Measurements from ENCODE around the gene PSMG2.

The PSMG2 gene

DNA sequence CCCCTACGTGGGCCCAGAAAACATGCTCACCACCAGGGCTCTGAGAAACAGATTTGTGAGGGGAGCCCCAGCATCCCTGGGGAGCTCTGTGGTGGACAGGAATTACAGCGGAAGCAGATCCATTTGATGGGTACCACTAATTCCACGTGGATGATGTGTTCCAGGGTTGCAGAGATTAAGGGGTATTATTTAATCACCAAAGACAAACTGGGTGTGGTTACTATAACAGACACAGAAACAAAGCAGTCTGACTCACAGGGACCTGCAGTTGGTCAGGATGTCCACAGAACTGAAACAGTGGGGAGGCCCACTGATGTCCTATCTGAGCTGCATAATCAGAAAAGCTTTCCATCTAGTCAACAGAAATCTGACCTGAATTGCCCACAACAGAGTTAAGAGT, 65.8 kb downstream of the PSMG2 start:
- peak; percentile 42 for DNase-seq (ENCODE audit: low read depth)
- H3K27me3 ChIP-seq (replicated peaks; ENCODE audit: control insufficient read depth, insufficient read depth, low read length), result no peaks in the 10 kb centered on the region
- no peaks in the 10 kb centered on the region for H3K36me3 ChIP-seq (ENCODE audit: control insufficient read depth, insufficient read depth, low read length, severe bottlenecking)
- no peak overlapping the region for H3K4me3 ChIP-seq (ENCODE audit: low read length)
- H3K9me3 ChIP-seq (ENCODE audit: control insufficient read depth, low read length), result no peaks in the 10 kb centered on the region
- H3K4me1 ChIP-seq (ENCODE audit: control insufficient read depth, insufficient read depth, low read length), result no peaks in the 10 kb centered on the region
- H3K9ac ChIP-seq (ENCODE audit: low read length), result no peak overlapping the region

DNA sequence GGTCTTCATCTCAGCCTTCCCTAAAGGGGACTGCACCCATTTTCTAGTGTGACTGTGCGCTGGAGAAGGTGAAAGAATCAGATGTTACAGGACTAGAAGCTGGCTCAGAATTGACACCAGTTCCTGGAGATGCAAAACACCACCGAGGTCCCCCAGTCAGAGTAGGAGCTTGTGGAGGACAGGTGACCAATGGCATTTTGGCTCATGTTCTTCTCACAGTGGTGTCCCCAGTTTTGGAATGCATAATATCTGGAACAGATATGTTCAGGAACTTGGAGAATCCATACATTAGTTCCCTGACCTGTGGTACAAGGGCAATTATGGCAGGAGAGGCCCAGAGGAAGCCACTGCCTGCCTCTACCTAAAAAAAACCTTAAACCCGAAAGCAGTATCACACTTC, 66.3 kb downstream of the PSMG2 start:
- Histone ChIP-seq H3K4me3 (ENCODE audit: low read length) (no peak overlapping the region), H3K36me3 (ENCODE audit: control insufficient read depth, insufficient read depth, low read length, severe bottlenecking) (no peaks in the 10 kb centered on the region), H3K9me3 (ENCODE audit: control insufficient read depth, low read length) (no peaks in the 10 kb centered on the region), H3K27me3 (replicated peaks; ENCODE audit: control insufficient read depth, insufficient read depth, low read length) (no peaks in the 10 kb centered on the region), H3K9ac (ENCODE audit: low read length) (no peak overlapping the region), H3K4me1 (ENCODE audit: control insufficient read depth, insufficient read depth, low read length) (no peaks in the 10 kb centered on the region)
- no peak for DNase-seq (ENCODE audit: low read depth)

DNA sequence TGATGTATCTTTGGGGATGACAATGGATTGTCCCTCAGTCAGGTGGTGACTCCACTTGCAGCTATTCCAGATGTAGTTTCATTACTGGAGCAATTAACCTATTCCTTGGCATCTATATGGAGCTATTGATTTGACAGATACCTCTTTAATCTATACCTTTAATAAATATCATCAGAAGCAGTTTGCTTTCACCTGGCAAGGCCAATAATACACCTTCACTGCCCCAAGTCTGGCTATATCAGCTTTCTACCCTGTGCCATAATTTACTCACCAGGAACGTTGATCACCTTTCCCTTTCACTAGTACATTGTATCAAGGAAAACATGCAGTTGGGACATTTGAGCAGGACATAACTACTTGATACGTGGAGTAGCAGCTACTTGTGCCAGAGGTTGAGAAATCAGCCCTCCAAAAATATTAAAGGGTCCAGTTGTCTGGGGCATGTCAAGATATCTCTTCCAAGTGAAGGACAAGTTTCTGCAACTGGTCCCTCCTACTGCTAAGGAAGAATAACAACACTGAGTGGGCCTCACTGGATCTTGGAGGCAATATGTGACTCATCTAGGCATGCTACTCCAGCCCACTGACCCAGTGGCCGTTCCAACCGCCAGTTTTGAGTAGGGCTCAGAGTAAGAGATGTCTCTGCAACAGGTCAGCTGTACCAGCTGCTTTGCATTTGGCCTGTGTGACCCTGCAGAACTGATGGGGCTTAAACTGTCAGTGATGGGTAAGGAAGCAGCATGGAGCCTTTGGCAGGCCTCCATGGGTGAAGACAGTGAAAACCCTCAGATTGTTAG, 67.0 kb downstream of the PSMG2 start:
- no peak overlapping the region for H3K4me3 ChIP-seq (ENCODE audit: low read length)
- H3K9me3 ChIP-seq (ENCODE audit: control insufficient read depth, low read length), result no peaks in the 10 kb centered on the region

DNA sequence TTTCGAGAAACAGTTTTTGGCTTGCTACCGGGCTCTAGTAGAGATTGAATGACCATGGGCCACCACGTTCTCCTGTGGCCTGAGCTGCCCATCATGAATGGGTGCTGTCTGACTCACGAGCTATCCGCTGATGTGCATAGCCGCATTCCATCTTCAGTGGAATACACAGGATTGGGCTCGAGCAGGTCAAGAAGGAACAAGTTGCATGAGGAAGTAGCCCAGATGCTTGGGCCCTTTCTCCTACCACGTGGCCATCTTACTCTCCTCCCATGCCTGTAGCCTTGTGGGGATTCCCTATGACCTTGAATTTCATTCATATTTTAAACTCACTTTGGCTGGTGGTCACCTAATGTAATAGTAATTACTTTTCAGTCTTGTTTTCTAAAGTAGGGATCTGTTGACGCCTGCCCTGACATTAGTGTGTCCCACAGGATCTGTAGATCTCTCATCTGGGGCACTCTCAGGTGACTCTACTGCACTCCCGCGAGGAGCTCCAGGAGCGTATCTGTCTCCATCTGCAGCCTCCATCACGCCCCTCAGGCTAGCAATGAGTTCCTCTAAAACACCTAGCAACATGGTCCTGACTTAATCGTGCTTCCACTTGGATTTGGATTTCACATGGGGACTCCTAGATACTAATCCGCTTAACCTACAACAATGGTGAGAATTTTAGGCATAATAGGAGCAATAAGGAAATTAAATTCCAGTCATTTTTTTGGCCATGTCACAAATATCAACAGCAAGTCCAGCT, 67.8 kb downstream of the PSMG2 start:
- Histone ChIP-seq H3K9me3 (ENCODE audit: control insufficient read depth, low read length) (no peaks in the 10 kb centered on the region), H3K4me3 (ENCODE audit: low read length) (no peak overlapping the region), H3K4me1 (ENCODE audit: control insufficient read depth, insufficient read depth, low read length) (no peaks in the 10 kb centered on the region), H3K9ac (ENCODE audit: low read length) (no peak overlapping the region), H3K36me3 (ENCODE audit: control insufficient read depth, insufficient read depth, low read length, severe bottlenecking) (no peaks in the 10 kb centered on the region), H3K27me3 (replicated peaks; ENCODE audit: control insufficient read depth, insufficient read depth, low read length) (peaks cover under 1% of the 10 kb centered on the region)
- DNase-seq (ENCODE audit: low read depth), result no peak

More for the DNA sequence above, 67.0 kb downstream of the PSMG2 start:
- no peaks in the 10 kb centered on the region for H3K36me3 ChIP-seq (ENCODE audit: control insufficient read depth, insufficient read depth, low read length, severe bottlenecking)
- H3K4me1 ChIP-seq (ENCODE audit: control insufficient read depth, insufficient read depth, low read length), result no peaks in the 10 kb centered on the region
- no peak for DNase-seq (ENCODE audit: low read depth)
- H3K27me3 ChIP-seq (replicated peaks; ENCODE audit: control insufficient read depth, insufficient read depth, low read length), result no peaks in the 10 kb centered on the region
- H3K9ac ChIP-seq (ENCODE audit: low read length), result no peak overlapping the region

DNA sequence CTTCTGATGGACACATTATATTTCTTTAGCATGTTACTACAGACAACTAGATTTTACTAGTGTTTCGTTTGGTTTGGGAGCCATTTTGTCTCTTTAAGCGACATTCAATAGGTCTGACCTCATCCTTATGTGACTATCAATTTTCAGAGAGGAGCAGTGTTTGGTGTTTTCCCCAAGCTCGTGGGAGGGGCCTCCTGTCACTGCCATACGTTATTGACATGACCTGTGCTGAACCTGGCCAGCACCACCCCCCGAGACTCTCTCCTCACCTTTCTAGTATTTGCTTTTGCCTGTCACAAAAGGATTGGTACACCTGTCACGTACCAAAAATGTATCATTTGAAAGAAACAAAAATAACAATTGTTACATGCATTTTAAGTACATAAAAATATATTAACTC, 69.3 kb downstream of the PSMG2 start:
- Histone ChIP-seq H3K4me1 (ENCODE audit: control insufficient read depth, insufficient read depth, low read length) (no peaks in the 10 kb centered on the region), H3K36me3 (ENCODE audit: control insufficient read depth, insufficient read depth, low read length, severe bottlenecking) (no peaks in the 10 kb centered on the region), H3K9ac (ENCODE audit: low read length) (no peak overlapping the region), H3K27me3 (replicated peaks; ENCODE audit: control insufficient read depth, insufficient read depth, low read length) (peaks cover 3% of the 10 kb centered on the region), H3K4me3 (ENCODE audit: low read length) (no peak overlapping the region), H3K9me3 (ENCODE audit: control insufficient read depth, low read length) (no peaks in the 10 kb centered on the region)
- no peak for DNase-seq (ENCODE audit: low read depth)

DNA sequence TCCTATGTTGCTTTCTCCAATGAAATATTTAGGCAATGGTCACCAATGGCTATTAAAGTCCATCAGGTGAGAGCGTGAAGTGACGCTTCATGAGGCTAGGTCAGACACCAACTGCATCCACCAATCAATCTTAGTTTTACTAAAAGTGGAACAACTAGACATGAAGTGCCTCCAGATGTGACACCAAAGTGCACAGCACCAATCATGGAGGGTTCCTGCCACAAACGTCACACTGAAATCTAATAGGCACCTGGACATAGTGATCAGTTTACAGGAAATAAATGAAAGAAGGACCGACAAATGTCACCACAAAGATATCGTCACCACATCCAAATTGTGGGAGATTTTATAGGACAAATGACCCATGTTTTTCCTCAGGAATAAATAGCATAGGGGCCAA, 70.5 kb downstream of the PSMG2 start:
- Histone ChIP-seq H3K4me3 (ENCODE audit: low read length) (no peak overlapping the region), H3K9ac (ENCODE audit: low read length) (no peak overlapping the region), H3K27me3 (replicated peaks; ENCODE audit: control insufficient read depth, insufficient read depth, low read length) (peaks cover 3% of the 10 kb centered on the region), H3K36me3 (ENCODE audit: control insufficient read depth, insufficient read depth, low read length, severe bottlenecking) (no peaks in the 10 kb centered on the region), H3K4me1 (ENCODE audit: control insufficient read depth, insufficient read depth, low read length) (no peaks in the 10 kb centered on the region), H3K9me3 (ENCODE audit: control insufficient read depth, low read length) (no peaks in the 10 kb centered on the region)
- DNase-seq (ENCODE audit: low read depth), result no peak

DNA sequence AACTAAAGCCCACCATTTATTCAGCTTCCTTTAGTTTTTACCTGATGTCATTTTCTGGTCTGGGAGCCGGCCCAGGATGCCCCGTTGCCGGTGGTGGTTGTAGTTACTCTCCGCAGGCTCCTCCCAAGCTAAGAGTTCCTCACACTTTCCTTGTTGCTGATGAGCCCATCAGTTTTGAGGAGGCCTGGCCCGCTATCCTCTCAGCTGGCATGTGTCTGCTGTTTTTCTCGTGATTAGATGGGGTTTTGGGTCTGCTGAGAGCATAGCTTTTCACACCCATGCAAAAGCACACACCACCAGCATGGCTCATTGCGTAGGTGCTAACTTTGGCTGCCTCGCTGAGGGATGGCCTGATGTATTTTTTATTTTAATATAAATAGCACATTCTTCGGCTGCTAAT, 72.1 kb downstream of the PSMG2 start:
- Histone ChIP-seq H3K9me3 (ENCODE audit: control insufficient read depth, low read length) (no peaks in the 10 kb centered on the region), H3K4me1 (ENCODE audit: control insufficient read depth, insufficient read depth, low read length) (no peaks in the 10 kb centered on the region), H3K4me3 (ENCODE audit: low read length) (no peak overlapping the region), H3K9ac (ENCODE audit: low read length) (no peak overlapping the region), H3K36me3 (ENCODE audit: control insufficient read depth, insufficient read depth, low read length, severe bottlenecking) (no peaks in the 10 kb centered on the region), H3K27me3 (replicated peaks; ENCODE audit: control insufficient read depth, insufficient read depth, low read length) (peaks cover 3% of the 10 kb centered on the region)
- no peak for DNase-seq (ENCODE audit: low read depth)

All from adipocyte (in vitro differentiated cells).